HepG2 (cell line): ENCODE measurements around the gene NEAT1. TPM values are rescaled to one million over a fixed set of nuclear protein-coding genes. Genes with fewer than 3 reads are reported as not detected.

ENCODE experiments used
- ATF5 ChIP-seq: sonication (generic); formaldehyde crosslinking; IDR thresholded peaks from 2 replicates; pipeline ENCODE4 v1.4.0; 2020; ENCODE audit warnings: mild to moderate bottlenecking, low read depth, missing genetic modification reagents
- FOXO1 ChIP-seq: sonication (generic); formaldehyde crosslinking; IDR thresholded peaks from 2 replicates; pipeline ENCODE4 v1.4.0; 2020; ENCODE audit warnings: missing genetic modification reagents
- GABPB1 ChIP-seq: IDR thresholded peaks from 2 replicates; pipeline ENCODE4 v1.6.1; 2016; ENCODE audit warnings: mild to moderate bottlenecking, missing genetic modification reagents, moderate library complexity, missing compliant biosample characterization
- HNRNPLL ChIP-seq: fragments of 200-400 bp; formaldehyde crosslinking; IDR thresholded peaks from 2 replicates; pipeline ENCODE4 v1.6.1; 2017; ENCODE audit warnings: mild to moderate bottlenecking, low read depth, low read length; ENCODE audit not compliant: poor library complexity, severe bottlenecking
- KAT8 ChIP-seq: IDR thresholded peaks from 2 replicates; pipeline ENCODE4 v1.6.1; 2016; ENCODE audit warnings: missing genetic modification reagents, missing compliant biosample characterization
- SP5 ChIP-seq: IDR thresholded peaks from 2 replicates; pipeline ENCODE4 v1.6.1; 2016; ENCODE audit warnings: low read depth, borderline replicate concordance
- TCF12 ChIP-seq, 2 experiments: fragments of 450-650 bp in 1 of 2; sonication (generic) in 1 of 2; formaldehyde crosslinking in 1 of 2; IDR thresholded peaks; 2 replicates each; pipeline versions ENCODE4 v1.6.1 to v1.8.0; 2017 to 2022; ENCODE audit warnings: antibody characterized with exemption in 1 of 2, mild to moderate bottlenecking in 1 of 2, missing genetic modification reagents in 1 of 2, moderate library complexity in 1 of 2
- ZFP41 ChIP-seq: sonication (generic); formaldehyde crosslinking; IDR thresholded peaks from 2 replicates; pipeline ENCODE4 v1.4.0; 2020; ENCODE audit warnings: mild to moderate bottlenecking, missing genetic modification reagents, borderline replicate concordance
- ZNF280D ChIP-seq: sonication (generic); formaldehyde crosslinking; IDR thresholded peaks from 2 replicates; pipeline ENCODE4 v1.5.1; 2020; ENCODE audit warnings: mild to moderate bottlenecking, missing genetic modification reagents
- ZNF609 ChIP-seq: sonication (generic); formaldehyde crosslinking; IDR thresholded peaks from 2 replicates; pipeline ENCODE4 v1.4.0; 2020; ENCODE audit warnings: mild to moderate bottlenecking, missing genetic modification reagents, borderline replicate concordance
- polyA plus RNA-seq, 8 experiments: library from polyadenylated mRNA; depleted of rRNA in 3 of 8; stranded (reverse) in 7 of 8; unstranded in 1 of 8; fragments of >200 nt; fragmentation: Illumina TruSeq in 4 of 8; extraction: Trizol in 4 of 8; gene quantifications; 2 replicates each; pipeline versions ENCODE4 v1.2.1 to v1.2.3, GENCODE V29; 2011 to 2016; ENCODE audit warnings: low read depth in 4 of 8, missing spikeins in 1 of 8, mixed read lengths in 1 of 8; ENCODE audit not compliant: insufficient read depth in 1 of 8
- total RNA-seq, 5 experiments: library from RNA; depleted of rRNA; stranded (reverse); fragments of >200 nt; fragmentation: Illumina TruSeq; extraction: Trizol; gene quantifications; 2 replicates each; pipeline ENCODE4 v1.2.3, GENCODE V29; 2016; ENCODE audit warnings: low read depth in 1 of 5
- TF ChIP-seq, protein P1 (sequence below): IDR thresholded peaks from 2 replicates; pipeline ENCODE4 v1.6.1; 2016; ENCODE audit warnings: low read depth, borderline replicate concordance
- TF ChIP-seq, protein P2 (sequence below): sonication (generic); formaldehyde crosslinking; conservative IDR thresholded peaks from 2 replicates; pipeline ENCODE4 v1.4.0; 2020; ENCODE audit warnings: mild to moderate bottlenecking, missing genetic modification reagents, moderate library complexity
- TF ChIP-seq, protein P3 (sequence below): sonication (generic); formaldehyde crosslinking; IDR thresholded peaks from 2 replicates; pipeline ENCODE4 v1.4.0; 2020; ENCODE audit warnings: missing genetic modification reagents

The NEAT1 gene
- total and polyA plus RNA-seq, 2 of the 13 experiments (the other 11 are each of a cell fraction or from before 2014, with no cell fraction given) = 20.5 to 41.2 TPM

GRCh38 chr11:65489706-65490320, 67.2 kb downstream of the NEAT1 start (continued):
- TF ChIP-seq TCF12 (IDR thresholded peaks at IDR 0.05) (no peak), TCF12 (CRISPR knock-in tag; IDR thresholded peaks at IDR 0.05) (no peak), SP5 (CRISPR knock-in tag) (peak; percentile 22; the same call in 1 of the 2 replicates), ATF5 (CRISPR knock-in tag) (no peak), GABPB1 (CRISPR knock-in tag) (no peak; the same call in 1 of the 2 replicates), HNRNPLL (no peak), ZNF280D (CRISPR knock-in tag) (no peak), FOXO1 (CRISPR knock-in tag) (peak; percentile 16; the same call in 1 of the 2 replicates), KAT8 (no peak), ZFP41 (CRISPR knock-in tag) (no peak), ZNF609 (CRISPR knock-in tag) (no peak)
- TF ChIP-seq, protein P1, sequence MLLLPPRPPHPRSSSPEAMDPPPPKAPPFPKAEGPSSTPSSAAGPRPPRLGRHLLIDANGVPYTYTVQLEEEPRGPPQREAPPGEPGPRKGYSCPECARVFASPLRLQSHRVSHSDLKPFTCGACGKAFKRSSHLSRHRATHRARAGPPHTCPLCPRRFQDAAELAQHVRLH (CRISPR knock-in tag) = no peak
- TF ChIP-seq, protein P2, sequence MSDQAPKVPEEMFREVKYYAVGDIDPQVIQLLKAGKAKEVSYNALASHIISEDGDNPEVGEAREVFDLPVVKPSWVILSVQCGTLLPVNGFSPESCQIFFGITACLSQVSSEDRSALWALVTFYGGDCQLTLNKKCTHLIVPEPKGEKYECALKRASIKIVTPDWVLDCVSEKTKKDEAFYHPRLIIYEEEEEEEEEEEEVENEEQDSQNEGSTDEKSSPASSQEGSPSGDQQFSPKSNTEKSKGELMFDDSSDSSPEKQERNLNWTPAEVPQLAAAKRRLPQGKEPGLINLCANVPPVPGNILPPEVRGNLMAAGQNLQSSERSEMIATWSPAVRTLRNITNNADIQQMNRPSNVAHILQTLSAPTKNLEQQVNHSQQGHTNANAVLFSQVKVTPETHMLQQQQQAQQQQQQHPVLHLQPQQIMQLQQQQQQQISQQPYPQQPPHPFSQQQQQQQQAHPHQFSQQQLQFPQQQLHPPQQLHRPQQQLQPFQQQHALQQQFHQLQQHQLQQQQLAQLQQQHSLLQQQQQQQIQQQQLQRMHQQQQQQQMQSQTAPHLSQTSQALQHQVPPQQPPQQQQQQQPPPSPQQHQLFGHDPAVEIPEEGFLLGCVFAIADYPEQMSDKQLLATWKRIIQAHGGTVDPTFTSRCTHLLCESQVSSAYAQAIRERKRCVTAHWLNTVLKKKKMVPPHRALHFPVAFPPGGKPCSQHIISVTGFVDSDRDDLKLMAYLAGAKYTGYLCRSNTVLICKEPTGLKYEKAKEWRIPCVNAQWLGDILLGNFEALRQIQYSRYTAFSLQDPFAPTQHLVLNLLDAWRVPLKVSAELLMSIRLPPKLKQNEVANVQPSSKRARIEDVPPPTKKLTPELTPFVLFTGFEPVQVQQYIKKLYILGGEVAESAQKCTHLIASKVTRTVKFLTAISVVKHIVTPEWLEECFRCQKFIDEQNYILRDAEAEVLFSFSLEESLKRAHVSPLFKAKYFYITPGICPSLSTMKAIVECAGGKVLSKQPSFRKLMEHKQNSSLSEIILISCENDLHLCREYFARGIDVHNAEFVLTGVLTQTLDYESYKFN (CRISPR knock-in tag) = peak; percentile 81
- TF ChIP-seq, protein P3, sequence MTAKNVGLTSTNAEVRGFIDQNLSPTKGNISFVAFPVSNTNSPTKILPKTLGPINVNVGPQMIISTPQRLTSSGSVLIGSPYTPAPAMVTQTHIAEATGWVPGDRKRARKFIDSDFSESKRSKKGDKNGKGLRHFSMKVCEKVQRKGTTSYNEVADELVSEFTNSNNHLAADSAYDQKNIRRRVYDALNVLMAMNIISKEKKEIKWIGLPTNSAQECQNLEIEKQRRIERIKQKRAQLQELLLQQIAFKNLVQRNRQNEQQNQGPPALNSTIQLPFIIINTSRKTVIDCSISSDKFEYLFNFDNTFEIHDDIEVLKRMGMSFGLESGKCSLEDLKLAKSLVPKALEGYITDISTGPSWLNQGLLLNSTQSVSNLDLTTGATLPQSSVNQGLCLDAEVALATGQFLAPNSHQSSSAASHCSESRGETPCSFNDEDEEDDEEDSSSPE (CRISPR knock-in tag) = no peak
